Measurements from ENCODE around the gene PPM1M. TPM values are rescaled to one million over a fixed set of nuclear protein-coding genes. Genes with fewer than 3 reads are reported as not detected.
"Not testable (repeated sequence)": the region's sequence is repeated elsewhere in the genome, so short reads cannot be mapped to it uniquely, and the experiment has no call there.

PPM1M gene
- total RNA-seq, 1 experiment from 2014 or later = 13.9 TPM

DNA sequence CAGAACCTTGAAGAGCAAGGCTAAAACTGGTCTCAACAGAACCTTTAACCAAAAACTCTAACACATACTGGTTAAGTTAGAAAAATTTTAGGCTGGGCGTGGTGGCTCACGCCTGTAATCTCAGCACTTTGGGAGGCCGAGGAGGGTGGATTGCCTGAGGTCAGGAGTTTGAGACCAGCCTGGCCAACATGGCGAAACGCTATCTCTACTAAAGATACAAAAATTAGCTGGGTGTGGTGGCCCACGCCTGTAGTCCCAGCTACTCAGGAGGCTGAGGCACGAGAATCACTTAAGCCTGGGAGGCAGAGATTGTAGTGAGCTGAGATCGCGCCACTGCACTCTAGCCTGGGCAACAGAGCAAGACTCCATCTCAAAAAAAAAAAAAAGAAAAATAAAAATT, 26.6 kb downstream of the PPM1M start:
- not testable (repeated sequence) for DNase-seq (ENCODE audit: extremely low read depth, low read depth)

- no peak for DNase-seq (ENCODE audit: extremely low read depth, low read depth)
Measured at GRCh38 chr3:52272831-52273230, 27.3 kb downstream of the PPM1M start.

- not testable (repeated sequence) for DNase-seq (ENCODE audit: extremely low read depth, low read depth)
Measured at GRCh38 chr3:52274781-52275180, 29.2 kb downstream of the PPM1M start.

- DNase-seq (ENCODE audit: extremely low read depth, low read depth) = peak; percentile 26
Measured at GRCh38 chr3:52277071-52277964, 31.8 kb downstream of the PPM1M start.

DNA sequence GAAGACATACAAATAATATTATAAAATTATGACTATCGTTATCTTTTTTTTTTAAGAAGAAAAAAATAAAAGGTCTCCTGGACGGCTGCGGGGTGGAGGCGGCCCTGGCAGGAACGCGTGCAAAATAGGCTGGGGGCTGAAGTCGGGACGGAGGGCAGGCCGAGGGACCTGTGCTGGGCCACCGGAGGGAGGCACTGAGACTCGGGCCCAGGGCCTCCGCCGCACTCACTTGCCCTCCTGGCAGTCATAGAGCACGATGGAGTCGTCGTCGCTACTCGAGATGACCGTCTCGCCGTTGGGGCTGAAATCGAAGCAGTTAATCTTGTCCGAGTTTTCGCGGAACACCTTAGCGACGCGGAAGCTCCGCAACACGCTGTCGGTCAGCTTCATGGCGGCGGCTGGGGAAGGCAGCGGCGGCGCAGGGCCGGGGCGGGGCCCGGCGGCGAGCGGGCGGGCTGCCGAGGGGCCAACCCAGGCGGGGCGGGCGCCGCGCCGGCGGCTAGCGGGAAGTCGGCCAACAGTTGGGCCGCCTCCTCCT, 32.5 kb downstream of the PPM1M start:
- peak; percentile 21 for DNase-seq (ENCODE audit: extremely low read depth, low read depth)

GRCh38 chr3:52278510-52279069, 33.0 kb downstream of the PPM1M start, which contains the start of gene WDR82:
Gene WDR82, minus strand, starts transcription at chr3:52278649. Its CDS starts 288 bp downstream, at chr3:52278361.
- peak; percentile 85 for DNase-seq (ENCODE audit: extremely low read depth, low read depth)

DNA sequence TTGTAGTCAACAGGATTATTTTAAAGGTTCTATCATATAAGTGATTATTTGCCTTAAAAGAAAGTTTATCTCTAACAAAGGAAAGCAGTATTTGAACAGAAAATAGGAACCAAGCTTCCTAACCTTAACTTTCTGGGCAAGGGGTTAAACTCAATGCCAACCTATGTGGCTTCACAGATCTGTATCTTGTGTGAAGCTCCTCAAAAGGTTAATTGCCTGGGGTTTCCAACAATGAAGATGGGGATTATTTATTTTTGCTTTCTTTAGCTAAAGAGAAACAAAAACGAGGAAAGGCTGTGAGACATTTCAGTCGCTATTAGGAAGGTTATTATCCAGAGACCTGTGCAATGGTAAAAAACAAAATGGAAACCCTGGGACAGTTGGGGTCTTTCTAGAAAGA, 34.0 kb downstream of the PPM1M start:
- DNase-seq (ENCODE audit: extremely low read depth, low read depth) = no peak

- no peak for DNase-seq (ENCODE audit: extremely low read depth, low read depth)
Measured at GRCh38 chr3:52280050-52280461, 34.5 kb downstream of the PPM1M start.

DNA sequence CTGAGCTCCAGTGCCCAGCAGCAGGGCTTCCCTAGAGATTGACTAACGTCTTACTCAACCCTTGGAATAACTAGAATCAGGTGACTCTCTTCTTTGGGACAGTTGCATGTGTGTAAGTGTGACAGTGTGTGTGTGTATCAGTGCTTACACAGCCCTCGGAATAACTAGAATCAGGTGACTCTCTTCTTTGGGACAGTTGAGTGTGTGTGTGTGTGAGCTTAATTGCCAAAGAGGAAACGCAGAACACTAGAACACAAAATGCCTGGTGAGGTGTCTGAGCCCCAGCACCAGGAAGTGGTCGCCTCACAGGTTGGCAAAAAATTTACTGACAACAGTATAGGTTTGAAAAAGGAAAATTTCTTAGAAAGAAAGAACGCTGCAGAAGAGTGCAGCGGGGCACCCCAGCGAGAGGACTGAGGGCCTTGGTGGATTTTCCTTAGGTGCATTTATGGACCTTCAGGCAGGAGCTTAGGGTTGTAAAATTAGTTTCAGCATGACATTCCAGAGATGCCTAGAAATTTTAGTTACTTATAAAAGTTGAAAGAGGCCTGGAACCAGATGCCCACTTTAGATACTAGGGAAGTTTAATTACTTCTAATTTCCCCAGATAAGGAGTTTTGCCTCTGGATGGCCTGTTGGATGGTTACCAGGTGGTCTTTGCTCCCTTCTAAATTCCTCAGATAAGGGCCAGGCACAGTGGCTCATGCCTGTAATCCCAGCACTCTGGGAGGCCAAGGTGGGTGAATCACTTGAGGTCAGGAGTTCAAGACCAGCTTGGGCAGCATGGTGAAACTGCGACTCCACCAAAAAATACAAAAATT, 36.6 kb downstream of the PPM1M start:
- no peak for DNase-seq (ENCODE audit: extremely low read depth, low read depth)

DNA sequence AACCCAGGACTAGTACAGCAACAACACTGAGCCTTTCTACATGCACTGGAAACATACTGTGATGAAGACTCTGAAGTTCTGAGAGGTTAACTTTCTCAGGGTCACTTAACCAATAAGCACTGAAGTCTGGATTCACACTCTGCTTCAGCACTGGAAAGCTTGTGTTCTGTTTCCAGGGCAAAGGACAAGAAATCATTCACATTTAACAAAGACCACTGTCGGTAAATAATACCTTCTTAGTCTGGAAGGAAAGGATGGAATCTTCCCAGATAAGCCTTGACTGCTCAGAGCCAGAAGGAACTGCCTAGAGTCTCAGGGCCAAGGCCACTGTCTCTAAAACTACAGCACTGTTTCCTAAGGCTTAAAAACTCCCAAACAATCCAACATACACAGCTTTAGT, 37.7 kb downstream of the PPM1M start:
- no peak for DNase-seq (ENCODE audit: extremely low read depth, low read depth)

DNA sequence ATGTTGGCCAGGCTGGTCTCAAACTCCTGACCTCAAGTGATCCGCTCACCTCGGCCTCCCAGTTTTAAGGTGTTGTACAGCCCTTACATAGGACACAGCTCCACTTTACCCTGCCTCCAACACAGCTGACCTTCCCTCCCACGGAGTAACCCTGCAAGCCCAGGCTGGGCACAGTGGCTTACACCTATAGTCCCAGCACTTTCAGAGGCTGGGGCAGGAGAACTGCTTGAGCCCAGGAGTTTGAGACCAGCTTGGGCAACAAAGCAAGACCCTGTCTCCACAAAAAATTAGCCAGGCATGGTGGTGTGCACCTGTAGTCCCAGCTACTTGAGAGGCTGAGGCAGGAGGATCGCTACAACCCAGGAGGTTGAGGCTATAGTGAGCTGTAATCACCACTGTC, 38.5 kb downstream of the PPM1M start:
- DNase-seq (ENCODE audit: extremely low read depth, low read depth) = not testable (repeated sequence)

DNA sequence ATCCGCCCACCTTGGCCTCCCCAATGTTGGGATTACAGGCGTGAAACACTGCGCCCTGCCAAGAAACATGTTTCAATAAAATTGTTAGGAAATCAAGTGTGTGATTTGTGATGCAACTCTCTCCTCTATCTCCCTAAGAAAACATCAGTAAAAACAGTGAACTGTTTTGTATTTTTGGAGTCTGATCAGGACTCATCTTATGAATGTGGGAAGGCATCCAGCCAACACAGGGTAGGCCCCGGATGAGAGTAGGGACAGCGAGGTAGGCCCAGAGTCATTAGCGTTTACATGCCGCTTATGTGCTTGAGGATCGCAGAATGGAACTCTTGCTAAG, 41.2 kb downstream of the PPM1M start:
- DNase-seq (ENCODE audit: extremely low read depth, low read depth) = no peak

- DNase-seq (ENCODE audit: extremely low read depth, low read depth) = no peak
Measured at GRCh38 chr3:52288674-52289073, 43.1 kb downstream of the PPM1M start.

- DNase-seq (ENCODE audit: extremely low read depth, low read depth) = no peak
Measured at GRCh38 chr3:52289338-52289746, 43.8 kb downstream of the PPM1M start.

GRCh38 chr3:52289747-52290595, 44.4 kb downstream of the PPM1M start:
- DNase-seq (ENCODE audit: extremely low read depth, low read depth) = no peak

- DNase-seq (ENCODE audit: extremely low read depth, low read depth) = no peak
Measured at GRCh38 chr3:52290596-52291507, 45.3 kb downstream of the PPM1M start.

- no peak for DNase-seq (ENCODE audit: extremely low read depth, low read depth)
Measured at GRCh38 chr3:52291508-52292181, 46.1 kb downstream of the PPM1M start.

DNA sequence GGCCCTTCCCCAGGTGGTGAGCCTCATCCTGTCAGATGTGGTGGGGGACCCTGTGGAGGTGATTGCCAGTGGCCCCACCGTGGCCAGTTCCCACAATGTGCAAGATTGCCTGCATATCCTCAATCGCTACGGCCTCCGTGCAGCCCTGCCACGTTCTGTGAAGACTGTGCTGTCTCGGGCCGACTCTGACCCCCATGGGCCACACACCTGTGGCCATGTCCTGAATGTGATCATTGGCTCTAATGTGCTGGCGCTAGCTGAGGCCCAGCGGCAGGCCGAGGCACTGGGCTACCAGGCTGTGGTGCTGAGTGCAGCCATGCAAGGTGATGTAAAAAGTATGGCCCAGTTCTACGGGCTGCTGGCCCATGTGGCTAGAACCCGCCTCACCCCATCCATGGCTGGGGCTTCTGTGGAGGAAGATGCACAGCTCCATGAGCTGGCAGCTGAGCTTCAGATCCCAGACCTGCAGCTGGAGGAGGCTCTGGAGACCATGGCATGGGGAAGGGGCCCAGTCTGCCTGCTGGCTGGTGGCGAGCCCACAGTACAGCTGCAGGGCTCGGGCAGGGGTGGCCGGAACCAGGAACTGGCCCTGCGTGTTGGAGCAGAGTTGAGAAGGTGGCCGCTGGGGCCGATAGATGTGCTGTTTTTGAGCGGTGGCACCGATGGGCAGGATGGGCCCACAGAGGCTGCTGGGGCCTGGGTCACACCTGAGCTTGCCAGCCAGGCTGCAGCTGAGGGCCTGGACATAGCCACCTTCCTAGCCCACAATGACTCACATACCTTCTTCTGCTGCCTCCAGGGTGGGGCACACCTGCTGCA, 46.9 kb downstream of the PPM1M start:
- no peak for DNase-seq (ENCODE audit: extremely low read depth, low read depth)
